ENCODE data around the gene FMNL1.

- TF ChIP-seq EZH2 (IDR thresholded peaks at IDR 0.05): no peak
- TF ChIP-seq POLR2AphosphoS5 (IDR thresholded peaks at IDR 0.05; ENCODE audit: borderline replicate concordance, low read depth, low read length): no peak
- no peak for TF ChIP-seq FOXP2 (optimal IDR thresholded peaks at IDR 0.05; ENCODE audit: control extremely low read depth, extremely low read length, insufficient read depth)
Measured at GRCh38 chr17:45253879-45254278, 32.2 kb downstream of the FMNL1 start.
